ENCODE measurements around the gene CTIF.

Gene CTIF

DNA sequence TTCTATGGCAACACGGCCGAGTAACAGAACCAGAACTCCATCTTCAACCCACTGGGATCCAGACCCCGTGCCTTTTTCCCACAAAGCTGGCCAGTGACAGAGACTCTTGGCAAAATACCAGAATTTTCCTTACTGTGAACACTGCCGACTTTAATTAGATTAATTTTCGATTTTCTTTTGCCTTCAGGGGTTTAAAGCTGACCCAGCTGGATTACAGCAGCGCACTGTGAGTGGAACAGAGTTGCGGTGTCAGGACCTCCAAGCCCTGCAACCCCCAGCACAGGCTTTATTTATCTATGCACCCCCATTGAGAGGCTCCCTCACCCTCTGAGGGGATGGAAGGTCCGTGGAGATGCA is 36.4 kb downstream of the CTIF start:
- FAIRE-seq: no peak
- DNase-seq (ENCODE audit: insufficient read length, low spot score): no peak
- TF ChIP-seq, protein P1, sequence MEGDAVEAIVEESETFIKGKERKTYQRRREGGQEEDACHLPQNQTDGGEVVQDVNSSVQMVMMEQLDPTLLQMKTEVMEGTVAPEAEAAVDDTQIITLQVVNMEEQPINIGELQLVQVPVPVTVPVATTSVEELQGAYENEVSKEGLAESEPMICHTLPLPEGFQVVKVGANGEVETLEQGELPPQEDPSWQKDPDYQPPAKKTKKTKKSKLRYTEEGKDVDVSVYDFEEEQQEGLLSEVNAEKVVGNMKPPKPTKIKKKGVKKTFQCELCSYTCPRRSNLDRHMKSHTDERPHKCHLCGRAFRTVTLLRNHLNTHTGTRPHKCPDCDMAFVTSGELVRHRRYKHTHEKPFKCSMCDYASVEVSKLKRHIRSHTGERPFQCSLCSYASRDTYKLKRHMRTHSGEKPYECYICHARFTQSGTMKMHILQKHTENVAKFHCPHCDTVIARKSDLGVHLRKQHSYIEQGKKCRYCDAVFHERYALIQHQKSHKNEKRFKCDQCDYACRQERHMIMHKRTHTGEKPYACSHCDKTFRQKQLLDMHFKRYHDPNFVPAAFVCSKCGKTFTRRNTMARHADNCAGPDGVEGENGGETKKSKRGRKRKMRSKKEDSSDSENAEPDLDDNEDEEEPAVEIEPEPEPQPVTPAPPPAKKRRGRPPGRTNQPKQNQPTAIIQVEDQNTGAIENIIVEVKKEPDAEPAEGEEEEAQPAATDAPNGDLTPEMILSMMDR (IDR thresholded peaks at IDR 0.05; ENCODE audit: insufficient read depth, missing control alignments): no peak

DNA sequence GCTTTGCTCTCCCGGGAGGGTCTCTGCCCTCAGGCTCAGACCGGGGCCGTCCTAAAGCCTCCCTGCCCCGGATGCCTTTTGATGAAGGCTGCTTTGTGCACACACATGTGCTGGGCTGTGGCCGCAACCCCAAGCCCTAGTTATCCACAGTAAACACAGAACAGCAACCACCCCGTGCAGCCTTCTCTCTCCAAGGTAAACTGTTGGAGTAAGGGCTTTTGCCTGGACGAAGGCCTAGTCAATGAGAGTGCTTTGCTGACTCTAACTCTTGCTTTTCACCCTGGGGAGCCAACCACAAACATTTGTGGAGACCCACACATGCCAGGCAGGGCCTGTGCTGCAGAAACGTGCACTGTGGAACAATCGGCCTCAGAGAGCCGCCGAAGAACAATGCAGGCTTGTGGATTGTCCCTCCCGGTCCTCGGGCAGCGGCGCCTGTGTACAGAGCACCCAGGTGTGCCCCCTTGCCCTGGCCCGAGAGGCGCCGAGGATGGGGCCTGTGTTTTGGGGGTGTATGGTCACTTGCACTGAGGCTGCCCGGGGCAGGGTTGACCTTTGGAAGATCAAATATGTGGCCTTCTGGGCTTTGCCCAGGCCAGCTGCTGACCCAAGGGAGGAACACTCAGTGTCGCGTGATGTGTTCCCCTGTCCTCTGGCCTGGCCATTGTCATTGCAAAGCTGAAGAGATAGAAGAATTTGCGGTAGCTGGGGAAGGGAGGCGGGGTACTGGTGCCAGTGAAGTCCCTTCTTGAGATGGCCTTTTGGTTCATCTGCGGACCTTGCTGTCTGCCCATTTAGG is 37.0 kb downstream of the CTIF start:
- TF ChIP-seq, protein P1 (IDR thresholded peaks at IDR 0.05; ENCODE audit: insufficient read depth, missing control alignments): no peak
- DNase-seq (ENCODE audit: insufficient read length, low spot score) (no peak), FAIRE-seq (no peak)

DNA sequence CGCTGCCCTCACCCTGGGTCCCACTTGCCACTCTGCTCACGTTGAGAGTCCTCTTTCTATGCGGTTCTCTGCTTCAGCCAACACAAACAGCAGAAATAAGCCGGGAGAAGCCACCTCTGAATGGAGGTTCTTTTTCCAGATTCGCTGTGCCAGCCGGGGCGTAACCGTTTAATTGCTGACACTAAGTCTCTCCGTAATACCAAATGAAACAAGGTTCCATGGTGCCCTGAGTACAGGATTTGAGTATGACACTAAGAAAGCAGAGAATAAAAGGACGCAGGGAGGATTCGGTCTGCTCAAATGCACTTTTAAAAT is 37.6 kb downstream of the CTIF start:
- DNase-seq (ENCODE audit: insufficient read length, low spot score) (no peak), FAIRE-seq (no peak)
- TF ChIP-seq, protein P1 (IDR thresholded peaks at IDR 0.05; ENCODE audit: insufficient read depth, missing control alignments): no peak

DNA sequence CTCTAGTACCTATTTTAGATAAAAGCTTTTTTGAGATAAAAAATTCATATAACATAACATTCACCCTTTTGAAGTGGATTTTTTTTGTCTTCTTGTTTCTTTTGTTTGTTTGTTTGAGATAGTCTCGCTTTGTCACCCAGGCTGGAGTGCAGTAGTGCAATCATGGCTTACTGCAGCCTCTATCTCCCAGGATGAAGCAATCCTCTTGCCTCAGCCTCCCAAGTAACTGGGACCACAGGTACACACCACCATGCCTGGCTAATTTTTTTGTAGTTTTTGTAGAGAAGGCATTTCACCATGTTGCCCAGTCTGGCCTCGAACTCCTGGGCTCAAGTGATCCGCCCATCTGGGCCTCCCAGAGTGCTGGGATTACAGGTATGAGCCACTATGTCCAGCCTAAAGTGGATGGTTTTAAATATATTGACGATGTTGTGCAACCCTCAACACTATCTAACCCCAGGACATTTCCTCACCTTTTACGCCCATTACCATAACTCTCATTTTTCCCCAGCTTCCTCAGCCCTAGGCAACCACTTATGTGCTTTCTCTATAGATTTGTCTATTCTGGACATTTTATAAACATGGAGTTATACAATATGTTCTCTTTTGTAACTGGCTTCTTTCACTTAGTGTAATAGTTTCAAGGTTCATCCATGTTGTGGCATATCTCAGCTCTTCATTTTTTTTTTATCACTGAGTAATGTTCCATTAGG is 38.8 kb downstream of the CTIF start:
- TF ChIP-seq, protein P1 (IDR thresholded peaks at IDR 0.05; ENCODE audit: insufficient read depth, missing control alignments): no peak
- DNase-seq (ENCODE audit: insufficient read length, low spot score) (no peak), FAIRE-seq (peak; percentile 25)

DNA sequence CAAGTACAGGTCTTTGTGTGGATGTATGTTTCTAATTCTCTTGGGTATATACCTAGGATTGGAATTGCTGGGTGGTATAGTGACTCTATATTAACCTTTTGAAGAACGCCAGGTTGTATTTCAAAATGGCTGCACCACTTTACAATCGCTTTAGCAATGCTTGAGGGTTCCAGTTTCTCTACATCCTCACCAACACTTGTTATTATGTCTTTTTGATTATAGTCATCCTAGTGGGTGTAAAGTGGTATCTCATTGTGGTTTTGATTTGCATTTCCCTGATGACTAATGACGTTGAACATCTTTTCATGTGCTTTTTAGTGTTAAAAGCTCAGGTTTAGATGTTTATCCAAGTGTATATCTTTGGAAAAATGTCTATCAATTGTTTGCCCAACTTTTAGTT is 39.5 kb downstream of the CTIF start:
- FAIRE-seq: peak; percentile 84
- DNase-seq (ENCODE audit: insufficient read length, low spot score): no peak
- TF ChIP-seq, protein P1 (IDR thresholded peaks at IDR 0.05; ENCODE audit: insufficient read depth, missing control alignments): no peak

DNA sequence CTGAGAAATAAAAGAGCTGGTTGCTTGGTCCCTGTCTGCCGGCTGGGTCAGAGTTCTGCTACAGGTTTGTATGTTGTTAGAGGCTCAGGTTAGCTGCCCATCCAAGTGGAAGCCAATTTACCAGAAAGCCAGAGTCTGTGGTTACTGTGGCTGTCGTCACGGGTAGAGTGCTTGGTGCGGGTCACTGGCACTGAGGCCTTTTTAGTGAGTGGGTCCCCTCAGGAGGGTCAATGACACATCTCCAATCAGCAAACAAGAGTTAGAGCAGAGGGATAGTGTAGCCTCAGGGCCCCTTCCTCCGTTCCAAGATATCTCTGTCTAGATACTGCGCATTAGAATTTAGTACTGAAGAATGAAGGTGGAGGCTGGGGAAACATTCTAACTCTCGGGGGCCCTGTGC is 41.2 kb downstream of the CTIF start:
- FAIRE-seq (no peak), DNase-seq (ENCODE audit: insufficient read length, low spot score) (no peak)
- TF ChIP-seq, protein P1 (IDR thresholded peaks at IDR 0.05; ENCODE audit: insufficient read depth, missing control alignments): no peak

DNA sequence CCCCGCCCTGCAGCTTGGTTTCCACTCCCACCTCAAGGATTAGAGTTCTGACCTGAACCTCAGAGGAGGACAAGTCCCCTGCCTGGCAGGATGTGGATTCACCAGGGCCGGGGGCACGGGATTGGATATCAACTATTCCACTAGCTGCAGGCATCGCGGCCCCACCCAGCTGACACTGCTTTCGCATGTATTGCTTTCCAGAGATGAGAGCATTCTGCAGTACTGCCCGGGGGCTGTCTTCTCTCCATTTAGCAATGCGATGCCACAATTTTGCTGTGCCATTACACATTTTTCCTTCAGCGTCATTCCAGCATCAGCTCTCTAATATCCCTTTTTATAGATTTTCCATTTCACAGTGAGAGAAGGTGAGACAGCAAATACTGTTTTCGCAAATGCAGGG is 42.0 kb downstream of the CTIF start:
- TF ChIP-seq, protein P1 (IDR thresholded peaks at IDR 0.05; ENCODE audit: insufficient read depth, missing control alignments): no peak
- FAIRE-seq (no peak), DNase-seq (ENCODE audit: insufficient read length, low spot score) (no peak)
